Neural crest cell (in vitro differentiated cells): ENCODE data around the gene EXOC3L1. TPM values are rescaled to one million over a fixed set of nuclear protein-coding genes. Genes with fewer than 3 reads are reported as not detected.

Experiments used
- DNase-seq: peaks from one replicate; pipeline ENCODE4 v3.0.0; 2021; ENCODE audit warnings: low read depth, mixed read lengths, low spot score
- H3K27ac Mint-ChIP-seq: one replicate; pipeline ENCODE4 v1.8.0; 2021; ENCODE audit warnings: mild to moderate bottlenecking, mixed read lengths; ENCODE audit not compliant: unreplicated experiment
- H3K27me3 Mint-ChIP-seq: 2 replicates; pipeline ENCODE4 v1.8.0; 2021; ENCODE audit warnings: low read depth, mild to moderate bottlenecking, mixed read lengths
- H3K36me3 Mint-ChIP-seq: 2 replicates; pipeline ENCODE4 v1.8.0; 2021; ENCODE audit warnings: low read depth, mild to moderate bottlenecking, mixed read lengths
- H3K4me1 Mint-ChIP-seq: 2 replicates; pipeline ENCODE4 v1.8.0; 2021; ENCODE audit warnings: mixed read lengths
- H3K4me3 Mint-ChIP-seq: one replicate; pipeline ENCODE4 v1.8.0; 2021; ENCODE audit warnings: mild to moderate bottlenecking, mixed read lengths
- H3K9me3 Mint-ChIP-seq: 2 replicates; pipeline ENCODE4 v1.8.0; 2021; ENCODE audit warnings: mixed read lengths
- total RNA-seq: library from RNA; stranded (reverse); gene quantifications from 2 replicates; pipeline ENCODE4 v1.2.1, GENCODE V29; 2021
- TF ChIP-seq, protein P1 (sequence below): fragments of 200-600 bp; sonication (generic); conservative IDR thresholded peaks from 2 replicates; pipeline ENCODE4 v1.5.0; 2021; ENCODE audit warnings: antibody characterized with exemption, mild to moderate bottlenecking

EXOC3L1 gene
- total RNA-seq, 1 donor from 2014 or later: 0.44 TPM

DNA sequence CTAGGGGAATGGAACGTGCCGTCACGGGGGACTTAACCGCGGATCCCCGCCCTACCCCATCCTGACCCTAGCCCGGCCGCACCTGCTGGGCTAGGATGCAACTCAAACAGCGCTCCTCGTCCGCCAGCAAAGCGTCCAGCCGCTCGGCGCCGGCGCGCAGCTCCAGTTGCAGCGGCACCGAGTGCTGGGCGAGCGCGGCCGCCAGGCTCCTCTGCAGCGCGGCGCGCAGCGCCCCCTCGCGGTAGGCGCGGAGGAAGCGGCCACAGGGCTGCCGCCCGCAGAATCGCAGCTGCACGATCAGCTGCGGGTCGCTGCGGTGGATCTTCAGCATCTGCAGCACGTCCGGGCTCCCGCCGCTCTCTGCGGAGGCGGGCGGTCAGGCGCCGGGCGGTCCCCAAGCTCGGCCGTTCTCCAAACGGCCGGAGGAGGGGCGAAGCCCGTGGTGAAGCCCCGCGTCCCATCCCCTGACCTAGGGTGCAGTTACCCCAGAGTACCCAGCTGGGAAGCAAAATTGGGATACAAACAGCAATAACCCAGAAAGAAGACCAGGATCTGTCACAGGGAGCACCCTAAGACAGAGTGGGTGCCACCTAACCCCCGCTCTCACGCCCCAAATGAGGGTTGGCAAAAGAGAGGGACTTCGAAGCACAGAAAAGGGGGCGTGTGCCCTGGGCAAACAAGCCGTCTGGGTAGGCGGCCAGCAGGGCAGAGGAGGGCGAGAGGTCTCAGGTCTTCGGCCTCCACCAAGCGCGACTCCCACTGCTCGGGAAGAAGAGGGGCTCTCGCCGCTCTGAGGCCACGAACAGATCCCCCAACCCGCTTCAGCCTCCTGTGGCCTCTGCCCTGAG is 34.4 kb downstream of the EXOC3L1 start:
- peaks cover 92% of the 10 kb centered on the region for H3K27me3 Mint-ChIP-seq
- peak; percentile 84 for DNase-seq
- TF ChIP-seq, protein P1, sequence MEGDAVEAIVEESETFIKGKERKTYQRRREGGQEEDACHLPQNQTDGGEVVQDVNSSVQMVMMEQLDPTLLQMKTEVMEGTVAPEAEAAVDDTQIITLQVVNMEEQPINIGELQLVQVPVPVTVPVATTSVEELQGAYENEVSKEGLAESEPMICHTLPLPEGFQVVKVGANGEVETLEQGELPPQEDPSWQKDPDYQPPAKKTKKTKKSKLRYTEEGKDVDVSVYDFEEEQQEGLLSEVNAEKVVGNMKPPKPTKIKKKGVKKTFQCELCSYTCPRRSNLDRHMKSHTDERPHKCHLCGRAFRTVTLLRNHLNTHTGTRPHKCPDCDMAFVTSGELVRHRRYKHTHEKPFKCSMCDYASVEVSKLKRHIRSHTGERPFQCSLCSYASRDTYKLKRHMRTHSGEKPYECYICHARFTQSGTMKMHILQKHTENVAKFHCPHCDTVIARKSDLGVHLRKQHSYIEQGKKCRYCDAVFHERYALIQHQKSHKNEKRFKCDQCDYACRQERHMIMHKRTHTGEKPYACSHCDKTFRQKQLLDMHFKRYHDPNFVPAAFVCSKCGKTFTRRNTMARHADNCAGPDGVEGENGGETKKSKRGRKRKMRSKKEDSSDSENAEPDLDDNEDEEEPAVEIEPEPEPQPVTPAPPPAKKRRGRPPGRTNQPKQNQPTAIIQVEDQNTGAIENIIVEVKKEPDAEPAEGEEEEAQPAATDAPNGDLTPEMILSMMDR: peak; percentile 95

DNA sequence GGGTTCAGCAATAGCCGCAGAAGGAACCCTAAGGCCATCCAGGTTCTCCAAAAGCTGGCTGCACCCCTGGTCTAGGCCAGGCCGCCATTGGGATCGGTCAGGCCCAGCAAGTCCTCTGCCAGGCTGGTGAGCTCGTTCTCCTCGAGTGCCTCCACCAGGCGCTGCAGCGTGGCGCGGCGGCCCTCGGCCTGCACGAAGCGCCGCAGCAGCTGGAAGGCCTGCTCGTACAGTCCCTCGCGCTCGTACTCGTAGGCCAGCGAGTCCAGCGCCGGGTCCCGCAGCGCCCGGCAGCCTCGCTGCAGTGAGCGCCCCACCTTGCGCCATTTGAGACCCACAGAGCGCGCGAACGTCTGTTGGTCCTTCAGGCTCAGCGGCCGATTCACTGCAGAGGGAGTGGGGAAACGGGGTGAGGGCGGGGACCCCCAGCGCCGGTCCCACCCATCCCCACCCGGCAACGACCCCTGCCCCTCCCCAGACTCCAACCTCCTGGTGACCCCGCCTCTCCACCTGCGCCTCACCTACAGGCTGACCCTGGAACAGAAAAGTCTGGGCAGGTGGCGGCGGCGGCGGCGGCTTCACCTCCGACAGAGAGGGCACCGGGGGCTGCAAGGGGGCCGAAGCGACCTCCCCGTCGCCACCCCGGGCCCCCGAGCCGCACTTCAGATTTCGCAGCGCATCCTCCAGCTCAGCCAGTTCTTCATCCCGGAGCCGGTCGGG is 35.2 kb downstream of the EXOC3L1 start:
- TF ChIP-seq, protein P1: no peak
- H3K4me1 Mint-ChIP-seq: peaks cover 12% of the 10 kb centered on the region
- no peaks in the 10 kb centered on the region for H3K9me3 Mint-ChIP-seq
- DNase-seq: no peak
- no peak overlapping the region for H3K27ac Mint-ChIP-seq
- H3K36me3 Mint-ChIP-seq: no peaks in the 10 kb centered on the region
- H3K4me3 Mint-ChIP-seq: no peak overlapping the region
- H3K27me3 Mint-ChIP-seq: peaks cover 84% of the 10 kb centered on the region

More for the DNA sequence above, 34.4 kb downstream of the EXOC3L1 start:
- peak overlapping the region; percentile 67 for H3K4me3 Mint-ChIP-seq
- peaks cover 12% of the 10 kb centered on the region for H3K4me1 Mint-ChIP-seq
- no peak overlapping the region for H3K27ac Mint-ChIP-seq
- H3K36me3 Mint-ChIP-seq: no peaks in the 10 kb centered on the region
- H3K9me3 Mint-ChIP-seq: no peaks in the 10 kb centered on the region

DNA sequence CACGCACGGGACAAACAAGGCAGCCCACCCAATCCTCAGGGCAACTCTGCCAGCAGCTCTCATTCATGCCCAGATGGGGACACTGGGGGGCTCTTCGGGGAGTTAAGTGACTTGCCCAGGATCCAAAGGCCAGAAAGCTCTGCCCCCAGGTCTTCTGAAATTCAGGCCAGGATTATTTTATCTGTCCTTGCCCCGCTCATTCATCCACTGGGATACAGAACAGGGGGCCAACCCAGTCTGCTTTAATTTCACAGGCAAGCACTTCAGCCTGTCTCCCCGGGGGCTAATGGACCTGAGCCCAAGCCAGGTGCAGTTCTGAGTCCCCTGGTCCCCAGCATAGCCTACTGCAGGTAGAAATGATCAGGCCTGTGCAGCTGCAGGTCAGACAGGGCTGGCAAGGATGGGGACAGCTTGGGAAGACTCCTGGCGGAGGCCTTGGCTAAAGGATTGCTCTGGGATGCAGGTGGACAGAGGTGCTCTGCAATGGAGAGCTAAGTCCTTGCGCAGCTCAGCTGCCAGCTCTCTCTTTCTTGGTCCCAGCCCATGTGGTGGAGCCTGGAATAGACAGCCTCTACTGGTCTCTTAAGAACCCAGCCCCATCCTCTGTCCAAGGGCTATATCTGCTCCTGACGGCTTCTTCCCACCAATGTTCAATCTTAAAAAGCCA is 38.4 kb downstream of the EXOC3L1 start:
- DNase-seq: no peak
- no peak overlapping the region for H3K27ac Mint-ChIP-seq

DNA sequence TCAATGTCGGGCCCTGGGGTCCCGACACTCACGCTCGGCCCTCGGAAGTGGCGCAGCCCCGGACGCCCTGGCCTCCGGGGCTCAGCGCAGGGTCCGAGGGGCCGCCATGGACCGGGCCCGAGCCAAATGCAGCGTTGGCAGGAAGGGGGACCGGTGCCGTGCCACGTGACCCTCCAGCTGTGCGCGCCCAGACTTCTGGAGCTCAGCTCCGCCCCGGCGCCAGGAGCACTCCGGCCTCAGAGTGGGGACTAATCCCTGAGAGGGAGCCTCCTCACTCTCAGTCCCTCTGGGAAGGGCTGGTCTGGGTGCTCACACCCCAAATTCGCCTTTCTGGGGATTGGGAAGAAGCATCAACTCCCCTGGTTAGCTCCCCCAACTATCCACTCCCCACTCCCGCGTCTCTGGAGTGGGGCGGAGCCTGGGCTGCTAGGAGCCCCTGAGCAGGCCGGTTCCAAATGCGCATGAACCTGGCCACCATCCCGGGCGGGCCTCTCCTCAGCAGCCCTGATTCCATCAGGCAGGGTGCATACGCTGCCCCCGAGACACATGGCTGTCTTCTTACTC is 39.0 kb downstream of the EXOC3L1 start, which contains the start of gene B3GNT9:
B3GNT9 (minus strand) TSS at position 166 of the 564 bp plus-strand sequence. CDS start 513 bp downstream, outside the sequence.
- peaks cover 53% of the 10 kb centered on the region for H3K27me3 Mint-ChIP-seq
- H3K9me3 Mint-ChIP-seq: no peaks in the 10 kb centered on the region
- TF ChIP-seq, protein P1: no peak
- DNase-seq: peak; percentile 52
- H3K27ac Mint-ChIP-seq: no peak within 1 kb of the TSS
- peaks cover 4% of the 10 kb centered on the region for H3K4me1 Mint-ChIP-seq
- H3K4me3 Mint-ChIP-seq: peak within 1 kb of the TSS; percentile 84
- H3K36me3 Mint-ChIP-seq: peaks cover 10% of the 10 kb centered on the region

More for the DNA sequence above, 38.4 kb downstream of the EXOC3L1 start:
- Mint-ChIP-seq H3K36me3 (peaks cover 10% of the 10 kb centered on the region), H3K4me1 (peaks cover 4% of the 10 kb centered on the region), H3K27me3 (peaks cover 59% of the 10 kb centered on the region), H3K4me3 (peak overlapping the region; percentile 84), H3K9me3 (no peaks in the 10 kb centered on the region)
- TF ChIP-seq, protein P1: peak; percentile 13
